Ovary (tissue), 3 donors: ENCODE measurements around the gene HOXB8.

Experiments
- EP300 ChIP-seq: sonication (generic); formaldehyde crosslinking; IDR thresholded peaks from one replicate; pipeline ENCODE4 v1.6.1; 2017; ENCODE audit warnings: antibody characterized with exemption
- POLR2A ChIP-seq: fragments of 450-650 bp; IDR thresholded peaks from one replicate; pipeline ENCODE4 v1.6.1; 2017; ENCODE audit warnings: antibody characterized with exemption, mild to moderate bottlenecking, moderate library complexity
- TF ChIP-seq, protein P1 (sequence below), 3 donors: fragments of 450-650 bp in 2 of 3; fragments of 200-600 bp in 1 of 3; IDR thresholded peaks; one replicate each; pipeline versions ENCODE4 v1.5.1 to v1.8.0; 2016 to 2022; ENCODE audit warnings: antibody characterized with exemption in 3 of 3, mild to moderate bottlenecking in 1 of 3
- donor health status: DM: no; HTN: no; CAD: no.

GRCh38 chr17:48608494-48608834 is 6.6 kb downstream of the HOXB8 start:
- TF ChIP-seq, protein P1, sequence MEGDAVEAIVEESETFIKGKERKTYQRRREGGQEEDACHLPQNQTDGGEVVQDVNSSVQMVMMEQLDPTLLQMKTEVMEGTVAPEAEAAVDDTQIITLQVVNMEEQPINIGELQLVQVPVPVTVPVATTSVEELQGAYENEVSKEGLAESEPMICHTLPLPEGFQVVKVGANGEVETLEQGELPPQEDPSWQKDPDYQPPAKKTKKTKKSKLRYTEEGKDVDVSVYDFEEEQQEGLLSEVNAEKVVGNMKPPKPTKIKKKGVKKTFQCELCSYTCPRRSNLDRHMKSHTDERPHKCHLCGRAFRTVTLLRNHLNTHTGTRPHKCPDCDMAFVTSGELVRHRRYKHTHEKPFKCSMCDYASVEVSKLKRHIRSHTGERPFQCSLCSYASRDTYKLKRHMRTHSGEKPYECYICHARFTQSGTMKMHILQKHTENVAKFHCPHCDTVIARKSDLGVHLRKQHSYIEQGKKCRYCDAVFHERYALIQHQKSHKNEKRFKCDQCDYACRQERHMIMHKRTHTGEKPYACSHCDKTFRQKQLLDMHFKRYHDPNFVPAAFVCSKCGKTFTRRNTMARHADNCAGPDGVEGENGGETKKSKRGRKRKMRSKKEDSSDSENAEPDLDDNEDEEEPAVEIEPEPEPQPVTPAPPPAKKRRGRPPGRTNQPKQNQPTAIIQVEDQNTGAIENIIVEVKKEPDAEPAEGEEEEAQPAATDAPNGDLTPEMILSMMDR (IDR thresholded peaks at IDR 0.05): no peak
- TF ChIP-seq POLR2A (no peak), EP300 (no peak)
